Measurements from ENCODE around the gene PTGER1.

The PTGER1 gene

DNA sequence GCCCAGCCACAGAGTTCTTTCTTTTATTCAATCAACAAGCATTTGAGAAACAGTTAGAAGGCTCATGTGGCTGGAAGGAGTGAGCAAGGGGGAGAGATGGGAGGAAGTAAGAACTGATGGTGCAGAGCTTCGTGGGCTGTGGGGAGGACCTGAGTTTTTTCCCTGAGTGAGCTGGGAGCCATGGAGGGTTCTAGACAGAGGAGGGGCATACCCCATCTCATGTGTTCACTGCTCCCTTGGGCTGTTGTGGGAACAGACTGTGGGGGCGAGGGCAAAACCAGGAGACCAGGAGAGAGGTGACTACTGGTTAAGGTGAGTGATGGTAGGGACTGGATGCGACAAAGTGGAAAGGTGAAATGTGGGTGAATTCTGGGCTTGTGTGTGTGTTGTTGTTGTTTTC, 44.4 kb downstream of the PTGER1 start:
- Histone ChIP-seq H3K27me3 (peaks cover 12% of the 10 kb centered on the region), H3K27ac (no peak overlapping the region), H3K4me3 (ENCODE audit: low read depth in 1 of 2, low read length in 1 of 2) (no peak overlapping the region), H3K4me1 (ENCODE audit: control insufficient read depth in 1 of 2, insufficient read depth in 1 of 2, low read depth in 1 of 2, low read length in 1 of 2) (peaks cover 35 to 36% of the 10 kb centered on the region in 2 experiments), H3K36me3 (no peaks in the 10 kb centered on the region), H3K9me3 (no peaks in the 10 kb centered on the region)
- TF ChIP-seq, protein P1, sequence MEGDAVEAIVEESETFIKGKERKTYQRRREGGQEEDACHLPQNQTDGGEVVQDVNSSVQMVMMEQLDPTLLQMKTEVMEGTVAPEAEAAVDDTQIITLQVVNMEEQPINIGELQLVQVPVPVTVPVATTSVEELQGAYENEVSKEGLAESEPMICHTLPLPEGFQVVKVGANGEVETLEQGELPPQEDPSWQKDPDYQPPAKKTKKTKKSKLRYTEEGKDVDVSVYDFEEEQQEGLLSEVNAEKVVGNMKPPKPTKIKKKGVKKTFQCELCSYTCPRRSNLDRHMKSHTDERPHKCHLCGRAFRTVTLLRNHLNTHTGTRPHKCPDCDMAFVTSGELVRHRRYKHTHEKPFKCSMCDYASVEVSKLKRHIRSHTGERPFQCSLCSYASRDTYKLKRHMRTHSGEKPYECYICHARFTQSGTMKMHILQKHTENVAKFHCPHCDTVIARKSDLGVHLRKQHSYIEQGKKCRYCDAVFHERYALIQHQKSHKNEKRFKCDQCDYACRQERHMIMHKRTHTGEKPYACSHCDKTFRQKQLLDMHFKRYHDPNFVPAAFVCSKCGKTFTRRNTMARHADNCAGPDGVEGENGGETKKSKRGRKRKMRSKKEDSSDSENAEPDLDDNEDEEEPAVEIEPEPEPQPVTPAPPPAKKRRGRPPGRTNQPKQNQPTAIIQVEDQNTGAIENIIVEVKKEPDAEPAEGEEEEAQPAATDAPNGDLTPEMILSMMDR (IDR thresholded peaks at IDR 0.05): no peak

DNA sequence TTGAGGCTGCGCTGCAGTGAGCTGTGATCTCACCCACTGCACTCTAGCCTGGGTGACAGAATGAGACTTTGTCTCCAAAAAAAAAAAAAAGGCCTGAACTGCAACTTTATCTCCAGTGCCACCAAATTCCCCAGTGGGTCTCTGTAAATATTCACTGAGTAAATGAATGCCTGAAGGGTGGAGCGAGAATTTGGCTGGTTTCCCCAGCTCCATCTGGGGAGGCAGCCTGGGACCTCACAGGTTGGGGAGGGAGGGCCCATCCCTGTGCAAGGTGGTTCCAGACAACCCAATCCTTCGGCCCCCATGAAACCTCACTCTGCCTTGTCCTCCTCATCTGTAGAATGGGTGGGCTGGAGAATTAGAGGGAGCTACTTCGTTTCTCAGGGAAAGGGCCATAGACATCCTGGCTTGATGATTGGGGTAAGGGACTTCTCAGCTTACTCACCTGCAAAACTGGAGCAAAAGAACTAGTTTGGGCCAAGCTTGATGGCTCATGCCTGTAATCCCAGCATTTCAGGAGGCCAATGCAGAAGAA, 46.2 kb downstream of the PTGER1 start:
- TF ChIP-seq, protein P1 (IDR thresholded peaks at IDR 0.05): no peak
- Histone ChIP-seq H3K27me3 (peaks cover 12% of the 10 kb centered on the region), H3K4me1 (ENCODE audit: control insufficient read depth in 1 of 2, insufficient read depth in 1 of 2, low read depth in 1 of 2, low read length in 1 of 2) (peaks cover 19 to 20% of the 10 kb centered on the region in 2 experiments), H3K27ac (no peak overlapping the region), H3K36me3 (no peaks in the 10 kb centered on the region), H3K9me3 (no peaks in the 10 kb centered on the region), H3K4me3 (ENCODE audit: low read depth in 1 of 2, low read length in 1 of 2) (no peak overlapping the region)

DNA sequence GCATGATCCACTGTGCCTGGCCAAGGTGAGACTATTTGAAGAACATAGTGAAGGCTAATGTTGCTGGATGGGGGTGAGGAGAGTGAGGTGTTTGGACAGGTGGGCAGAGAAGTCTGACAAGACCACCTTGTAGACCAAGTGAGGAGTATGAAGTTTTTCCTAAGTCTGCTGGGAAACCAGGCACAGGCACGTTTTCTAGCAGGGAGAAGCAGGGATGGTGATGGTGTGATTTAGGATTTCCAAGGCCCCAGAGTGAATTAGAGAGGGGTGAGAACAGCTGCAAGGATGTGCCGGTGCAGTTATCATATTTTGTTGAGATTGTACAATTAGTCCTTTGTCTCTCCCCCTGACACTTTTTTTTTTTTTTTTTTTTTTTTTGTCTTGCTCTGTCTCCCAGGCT, 47.7 kb downstream of the PTGER1 start:
- Histone ChIP-seq H3K9me3 (no peaks in the 10 kb centered on the region), H3K27ac (no peak overlapping the region), H3K4me3 (ENCODE audit: low read depth in 1 of 2, low read length in 1 of 2) (no peak overlapping the region), H3K27me3 (peaks cover 12% of the 10 kb centered on the region), H3K36me3 (no peaks in the 10 kb centered on the region), H3K4me1 (ENCODE audit: control insufficient read depth in 1 of 2, insufficient read depth in 1 of 2, low read depth in 1 of 2, low read length in 1 of 2) (peaks cover 11 to 12% of the 10 kb centered on the region in 2 experiments)
- TF ChIP-seq, protein P1 (IDR thresholded peaks at IDR 0.05): no peak

DNA sequence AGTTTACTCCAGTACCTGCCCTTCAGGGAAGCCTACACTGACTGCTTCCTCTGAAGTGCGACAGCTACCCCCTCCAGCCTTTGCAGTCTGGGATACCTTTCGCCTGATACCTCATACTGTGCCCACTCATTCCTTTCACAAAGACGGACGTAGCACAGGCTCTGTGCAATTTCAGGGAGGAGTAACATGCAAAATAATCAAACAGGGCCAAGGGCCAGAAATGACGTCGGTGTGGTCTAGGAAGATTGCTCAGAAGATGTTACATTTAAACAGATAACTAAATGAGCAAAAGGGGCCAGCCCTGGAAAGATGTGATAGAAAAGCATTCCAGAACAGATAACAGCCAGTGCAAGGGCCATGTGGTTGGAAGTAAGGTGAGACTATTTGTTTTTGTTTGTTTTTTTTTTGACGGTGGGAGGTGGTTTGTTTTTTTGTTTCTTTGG, 49.4 kb downstream of the PTGER1 start:
- TF ChIP-seq, protein P1 (IDR thresholded peaks at IDR 0.05): no peak
- Histone ChIP-seq H3K9me3 (no peaks in the 10 kb centered on the region), H3K36me3 (no peaks in the 10 kb centered on the region), H3K27me3 (peaks cover 3% of the 10 kb centered on the region), H3K27ac (no peak overlapping the region), H3K4me3 (ENCODE audit: low read depth in 1 of 2, low read length in 1 of 2) (no peak overlapping the region), H3K4me1 (ENCODE audit: control insufficient read depth in 1 of 2, insufficient read depth in 1 of 2, low read depth in 1 of 2, low read length in 1 of 2) (peaks cover 4 to 11% of the 10 kb centered on the region in 2 experiments)
